ENCODE measurements around the gene FAM131C.
"Not testable (repeated sequence)": the region's sequence is repeated elsewhere in the genome, so short reads cannot be mapped to it uniquely, and the experiment has no call there.

The FAM131C gene

GRCh38 chr1:16061266-16061665, 12.2 kb downstream of the FAM131C start:
- no peak for TF ChIP-seq CTCF (IDR thresholded peaks at IDR 0.05; ENCODE audit: low read depth, low read length)

GRCh38 chr1:16058394-16059120, 14.9 kb downstream of the FAM131C start:
- H3K27me3 ChIP-seq; H3K9me3 ChIP-seq; DNase-seq; H3K36me3 ChIP-seq; H3K4me3 ChIP-seq (ENCODE audit: low read depth, low read length); H3K4me1 ChIP-seq: not testable (repeated sequence)

More at GRCh38 chr1:16061266-16061665, 12.2 kb downstream of the FAM131C start:
- no peak overlapping the region for H3K4me3 ChIP-seq (ENCODE audit: low read depth, low read length)
- no peaks in the 10 kb centered on the region for H3K27me3 ChIP-seq
- H3K4me1 ChIP-seq, result no peaks in the 10 kb centered on the region
- no peak for DNase-seq
- H3K36me3 ChIP-seq, result no peaks in the 10 kb centered on the region
- H3K9me3 ChIP-seq, result no peaks in the 10 kb centered on the region

- not testable (repeated sequence) for H3K27me3 ChIP-seq; H3K4me1 ChIP-seq; H3K36me3 ChIP-seq; H3K4me3 ChIP-seq (ENCODE audit: low read depth, low read length); H3K9me3 ChIP-seq; DNase-seq
Observed at GRCh38 chr1:16057314-16057915, 16.0 kb downstream of the FAM131C start.

DNA sequence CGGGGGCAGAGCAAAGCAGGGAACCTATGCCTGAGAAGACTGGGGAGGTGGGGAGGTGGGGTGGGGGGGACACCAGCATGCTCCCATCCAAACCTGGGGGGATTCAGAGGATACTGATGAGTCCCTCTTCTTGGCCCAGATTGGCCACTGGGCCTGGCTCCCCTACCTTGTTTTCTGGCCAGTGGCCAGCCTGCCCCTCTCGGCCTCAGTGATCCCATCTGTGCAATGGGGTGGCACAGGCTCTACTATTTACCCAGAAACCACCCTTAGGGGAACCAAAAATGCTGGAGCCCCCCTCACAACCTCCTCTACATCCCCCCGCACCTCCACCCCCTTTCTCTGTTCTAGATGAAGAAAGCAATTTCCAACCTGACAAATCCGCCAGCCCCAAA, 16.9 kb downstream of the FAM131C start:
- H3K36me3 ChIP-seq; H3K27me3 ChIP-seq; H3K4me3 ChIP-seq (ENCODE audit: low read depth, low read length); H3K4me1 ChIP-seq; H3K9me3 ChIP-seq; DNase-seq: not testable (repeated sequence)

DNA sequence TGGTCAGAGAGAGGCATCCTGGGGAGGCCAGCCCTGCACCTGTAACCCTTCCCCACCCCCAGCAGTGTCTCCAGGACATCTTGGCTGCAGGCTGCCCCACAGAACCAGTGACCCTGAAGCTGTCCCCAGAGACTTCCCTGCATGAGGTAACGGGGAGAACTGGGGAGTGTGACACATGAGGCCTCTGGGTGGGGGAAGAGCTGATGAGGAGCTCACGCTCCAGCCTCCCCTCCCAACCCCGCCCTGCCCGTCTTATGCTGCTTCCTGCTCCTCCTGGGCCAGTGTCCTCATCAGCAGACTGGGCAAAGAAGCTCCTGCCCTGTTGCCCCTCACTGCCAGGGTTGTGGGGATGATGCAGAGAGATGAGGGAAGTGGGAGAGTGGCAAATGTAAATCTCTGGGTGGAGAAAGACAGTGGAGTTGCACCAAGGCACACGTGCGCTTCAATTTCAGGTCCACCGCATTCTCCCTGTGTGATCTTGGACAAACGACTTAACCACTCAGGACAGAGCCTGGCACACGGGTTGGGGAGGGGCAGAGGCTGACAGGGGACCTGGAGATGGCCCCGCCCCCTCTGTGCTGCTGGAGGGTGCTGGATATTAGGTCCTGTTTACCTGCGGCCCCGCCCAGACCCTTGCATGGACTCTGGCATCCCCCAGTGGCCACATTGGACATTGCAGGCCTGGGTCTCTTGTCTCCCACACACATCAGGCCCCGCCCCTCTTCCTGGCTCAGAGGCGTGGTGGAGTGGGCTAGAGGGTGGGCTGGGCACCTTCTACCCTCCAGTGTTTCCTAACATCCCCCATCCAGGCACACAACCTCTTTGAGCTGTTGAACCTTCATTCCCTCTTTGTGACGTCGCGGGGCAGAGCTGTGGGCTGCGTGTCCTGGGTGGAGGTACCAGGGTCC, 17.6 kb downstream of the FAM131C start:
- Histone ChIP-seq H3K36me3 (no peaks in the 10 kb centered on the region), H3K4me1 (no peaks in the 10 kb centered on the region), H3K27me3 (no peaks in the 10 kb centered on the region), H3K9me3 (no peaks in the 10 kb centered on the region), H3K4me3 (ENCODE audit: low read depth, low read length) (no peak overlapping the region)
- DNase-seq, result peak; percentile 81
- peak; percentile 71 for TF ChIP-seq CTCF (IDR thresholded peaks at IDR 0.05; ENCODE audit: low read depth, low read length)

- no peaks in the 10 kb centered on the region for H3K27me3 ChIP-seq
- TF ChIP-seq CTCF (IDR thresholded peaks at IDR 0.05; ENCODE audit: low read depth, low read length), result no peak
Observed at GRCh38 chr1:16054598-16055540, 18.6 kb downstream of the FAM131C start.

More at GRCh38 chr1:16054598-16055540, 18.6 kb downstream of the FAM131C start:
- Histone ChIP-seq H3K4me1 (no peaks in the 10 kb centered on the region), H3K4me3 (ENCODE audit: low read depth, low read length) (no peak overlapping the region), H3K9me3 (no peaks in the 10 kb centered on the region), H3K36me3 (no peaks in the 10 kb centered on the region)
- DNase-seq, result no peak
